Mesodermal cell (in vitro differentiated cells): ENCODE results near the gene CYYR1.

Experiments used
- H3K27ac ChIP-seq: 2 replicates; pipeline ENCODE4 v1.7.0; 2013; ENCODE audit warnings: mild to moderate bottlenecking, low read depth, low read length, moderate library complexity; ENCODE audit not compliant: severe bottlenecking
- H3K36me3 ChIP-seq: 2 replicates; pipeline ENCODE4 v1.7.1; 2013; ENCODE audit warnings: mild to moderate bottlenecking, low read length, moderate library complexity; ENCODE audit not compliant: control insufficient read depth, insufficient read depth
- H3K4me1 ChIP-seq: one replicate; pipeline ENCODE4 v1.7.1; 2013; ENCODE audit warnings: mild to moderate bottlenecking, low read length; ENCODE audit not compliant: insufficient read depth, control insufficient read depth, poor library complexity, severe bottlenecking
- H3K4me3 ChIP-seq: 2 replicates; pipeline ENCODE4 v1.7.0; 2013; ENCODE audit warnings: low read length, control low read depth, mild to moderate bottlenecking; ENCODE audit not compliant: insufficient read depth, poor library complexity, severe bottlenecking; ENCODE audit errors: extremely low read depth
- H3K9me3 ChIP-seq: 2 replicates; pipeline ENCODE4 v1.7.1; 2013; ENCODE audit warnings: mild to moderate bottlenecking, low read length, moderate library complexity; ENCODE audit not compliant: control insufficient read depth
- WGBS, 2 experiments: methylation state at CpG; one replicate each; pipeline ENCODE4 v1.1.5; 2013; ENCODE audit warnings: missing lambda C conversion rate in 2 of 2; ENCODE audit not compliant: insufficient coverage in 2 of 2; 5-methylcytosine and 5-hydroxymethylcytosine counted together

CYYR1 gene

GRCh38 chr21:26495283-26495849 is 77.7 kb downstream of the CYYR1 start:
- Histone ChIP-seq H3K27ac (no peak overlapping the region), H3K4me1 (no peaks in the 10 kb centered on the region), H3K36me3 (no peaks in the 10 kb centered on the region), H3K4me3 (no peak overlapping the region), H3K9me3 (peaks cover 4% of the 10 kb centered on the region)
- 96 to 97% methylated on average over 8 to 9 of the region's 10 CpGs for WGBS, 2 experiments

- Histone ChIP-seq H3K4me3 (no peak overlapping the region), H3K4me1 (no peaks in the 10 kb centered on the region), H3K36me3 (no peaks in the 10 kb centered on the region), H3K27ac (no peak overlapping the region), H3K9me3 (no peaks in the 10 kb centered on the region)
- WGBS, 2 experiments, result 76 to 82% methylated on average over 3 of the region's 3 CpGs
Measured at GRCh38 chr21:26491663-26492062, 81.4 kb downstream of the CYYR1 start.

- H3K36me3 ChIP-seq, result no peaks in the 10 kb centered on the region
- H3K9me3 ChIP-seq, result no peaks in the 10 kb centered on the region
- 50 to 61% methylated on average over 2 of the region's 2 CpGs for WGBS, 2 experiments
- no peak overlapping the region for H3K4me3 ChIP-seq
- no peaks in the 10 kb centered on the region for H3K4me1 ChIP-seq
- peak overlapping the region; percentile 77 for H3K27ac ChIP-seq
Measured at GRCh38 chr21:26490771-26491170, 82.3 kb downstream of the CYYR1 start.

GRCh38 chr21:26489781-26490180 is 83.3 kb downstream of the CYYR1 start:
- no peaks in the 10 kb centered on the region for H3K36me3 ChIP-seq
- WGBS, 2 experiments, result 94 to 95% methylated on average over 4 to 6 of the region's 6 CpGs
- H3K4me1 ChIP-seq, result no peaks in the 10 kb centered on the region
- H3K27ac ChIP-seq, result no peak overlapping the region
- H3K9me3 ChIP-seq, result no peaks in the 10 kb centered on the region
- no peak overlapping the region for H3K4me3 ChIP-seq

GRCh38 chr21:26487981-26488480 is 85.1 kb downstream of the CYYR1 start:
- H3K4me3 ChIP-seq, result no peak overlapping the region
- WGBS, 2 experiments, result 90 to 100% methylated on average over 3 of the region's 4 CpGs
- H3K9me3 ChIP-seq, result no peaks in the 10 kb centered on the region
- no peaks in the 10 kb centered on the region for H3K4me1 ChIP-seq
- H3K36me3 ChIP-seq, result no peaks in the 10 kb centered on the region
- no peak overlapping the region for H3K27ac ChIP-seq

GRCh38 chr21:26473471-26473870 is 99.6 kb downstream of the CYYR1 start:
- H3K9me3 ChIP-seq, result no peaks in the 10 kb centered on the region
- WGBS, 2 experiments, result 94 to 96% methylated on average over 2 of the region's 2 CpGs

GRCh38 chr21:26471099-26471471 is 102.0 kb downstream of the CYYR1 start:
- no peaks in the 10 kb centered on the region for H3K4me1 ChIP-seq
- no peaks in the 10 kb centered on the region for H3K9me3 ChIP-seq
- no peak overlapping the region for H3K27ac ChIP-seq
- no peaks in the 10 kb centered on the region for H3K36me3 ChIP-seq
- 97 to 100% methylated on average over 2 to 3 of the region's 5 CpGs for WGBS, 2 experiments
- H3K4me3 ChIP-seq, result no peak overlapping the region

More at GRCh38 chr21:26473471-26473870, 99.6 kb downstream of the CYYR1 start:
- Histone ChIP-seq H3K4me3 (no peak overlapping the region), H3K4me1 (no peaks in the 10 kb centered on the region), H3K27ac (no peak overlapping the region), H3K36me3 (peaks cover under 1% of the 10 kb centered on the region)

GRCh38 chr21:26470351-26471098 is 102.6 kb downstream of the CYYR1 start:
- WGBS, 2 experiments, result 87 to 91% methylated on average over 4 to 7 of the region's 8 CpGs

GRCh38 chr21:26469789-26470188 is 103.3 kb downstream of the CYYR1 start:
- WGBS, 2 experiments, result 100% methylated on average over 1 of the region's 1 CpG; no CpG with 5 or more reads in 1 of the 2 experiments

More at GRCh38 chr21:26470351-26471098, 102.6 kb downstream of the CYYR1 start:
- no peaks in the 10 kb centered on the region for H3K9me3 ChIP-seq
- H3K4me3 ChIP-seq, result no peak overlapping the region
- H3K4me1 ChIP-seq, result no peaks in the 10 kb centered on the region
- H3K36me3 ChIP-seq, result no peaks in the 10 kb centered on the region
- H3K27ac ChIP-seq, result no peak overlapping the region

GRCh38 chr21:26465916-26466315 is 107.2 kb downstream of the CYYR1 start:
- no peaks in the 10 kb centered on the region for H3K4me1 ChIP-seq
- H3K4me3 ChIP-seq, result no peak overlapping the region
- WGBS, 2 experiments, result 85% methylated on average over 2 of the region's 3 CpGs; no CpG with 5 or more reads in 1 of the 2 experiments
- H3K27ac ChIP-seq, result no peak overlapping the region
- H3K36me3 ChIP-seq, result no peaks in the 10 kb centered on the region
- no peaks in the 10 kb centered on the region for H3K9me3 ChIP-seq

More at GRCh38 chr21:26469789-26470188, 103.3 kb downstream of the CYYR1 start:
- no peaks in the 10 kb centered on the region for H3K9me3 ChIP-seq
- no peaks in the 10 kb centered on the region for H3K4me1 ChIP-seq
- H3K36me3 ChIP-seq, result no peaks in the 10 kb centered on the region
- no peak overlapping the region for H3K4me3 ChIP-seq
- H3K27ac ChIP-seq, result no peak overlapping the region

GRCh38 chr21:26461500-26461899 is 111.6 kb downstream of the CYYR1 start:
- Histone ChIP-seq H3K27ac (no peak overlapping the region), H3K9me3 (no peaks in the 10 kb centered on the region), H3K4me1 (no peaks in the 10 kb centered on the region), H3K36me3 (no peaks in the 10 kb centered on the region), H3K4me3 (no peak overlapping the region)
- WGBS, 2 experiments, result 83 to 100% methylated on average over 1 to 2 of the region's 3 CpGs
